Skeletal muscle cell (primary cell): Measurements from ENCODE around the gene PFN2.

Experiments
- DNase-seq: peaks from one replicate; pipeline ENCODE4 v3.0.0-alpha.2; 2010; ENCODE audit warnings: low read depth
- H3K4me3 ChIP-seq: 2 replicates; pipeline ENCODE4 v1.5.1; 2011; ENCODE audit warnings: low read depth, mild to moderate bottlenecking, control low read depth, low read length, moderate library complexity

Gene PFN2

DNA sequence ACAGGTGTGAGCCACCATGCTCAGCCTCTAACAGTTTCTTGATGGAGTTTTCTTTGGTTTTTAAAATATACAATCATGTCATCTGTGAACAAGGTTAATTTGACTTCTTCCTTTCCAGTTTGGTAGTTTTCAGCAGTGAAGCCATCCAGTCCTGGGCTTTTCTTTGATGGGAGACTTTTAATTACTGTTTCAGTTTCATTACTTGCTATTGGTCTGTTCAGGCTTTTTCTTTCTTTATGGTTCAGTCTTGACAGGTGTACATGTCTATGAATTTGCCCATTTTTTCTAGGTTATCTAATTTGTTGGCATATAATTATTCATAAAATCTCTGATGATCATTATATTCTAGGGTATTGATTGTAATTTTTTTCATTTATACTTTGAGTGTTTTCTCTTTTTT, 36.8 kb downstream of the PFN2 start:
- no peak overlapping the region for H3K4me3 ChIP-seq
- DNase-seq: no peak

DNA sequence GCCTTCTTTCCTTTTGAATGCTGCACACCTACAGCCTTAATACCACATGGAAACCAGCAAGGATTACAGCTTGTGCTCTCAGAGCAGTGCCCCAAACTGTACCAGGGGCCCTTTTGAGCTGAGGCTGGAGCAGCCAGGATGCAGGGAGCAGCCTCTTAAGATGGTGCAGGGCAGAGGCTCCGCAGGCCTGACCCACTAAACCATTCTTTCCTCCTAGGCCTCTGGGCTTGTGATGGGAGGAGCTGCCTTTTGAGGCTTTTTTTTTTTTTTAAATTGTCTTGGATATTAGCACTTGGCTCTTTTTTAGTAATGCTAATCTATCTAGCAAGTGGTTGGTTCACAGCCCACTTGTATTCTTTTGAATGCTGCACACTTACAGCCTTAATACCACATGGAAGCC, 37.7 kb downstream of the PFN2 start:
- DNase-seq: no peak
- H3K4me3 ChIP-seq: no peak overlapping the region

- H3K4me3 ChIP-seq: no peak overlapping the region
- DNase-seq: no peak
Measured at GRCh38 chr3:149920119-149920518, 50.6 kb downstream of the PFN2 start.

DNA sequence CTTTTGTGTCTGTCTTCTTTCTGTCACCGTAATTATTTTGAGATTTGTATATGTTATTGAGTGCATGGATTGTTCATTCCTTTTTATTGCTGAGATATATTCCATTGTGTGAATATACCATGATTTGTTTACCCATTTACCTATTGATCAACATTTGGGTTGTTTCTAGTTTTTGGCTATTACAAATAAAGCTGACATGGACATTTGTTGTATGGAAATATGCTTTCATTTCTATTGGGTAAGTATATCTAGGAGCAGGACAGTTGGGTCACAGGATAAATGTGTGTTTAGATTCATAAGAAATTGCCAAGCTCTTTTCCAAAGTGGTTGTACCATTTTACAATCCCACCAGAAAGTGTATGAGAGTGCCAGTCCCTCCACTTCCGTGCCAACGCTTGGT, 51.2 kb downstream of the PFN2 start:
- no peak overlapping the region for H3K4me3 ChIP-seq
- no peak for DNase-seq

- DNase-seq: no peak
- H3K4me3 ChIP-seq: no peak overlapping the region
Measured at GRCh38 chr3:149917124-149917667, 53.5 kb downstream of the PFN2 start.
